ENCODE results near the gene LRCH1. TPM values are rescaled to one million over a fixed set of nuclear protein-coding genes. Genes with fewer than 3 reads are reported as not detected.

Gene LRCH1
- total RNA-seq, 1 donor from 2014 or later = 17.1 TPM

GRCh38 chr13:46556418-46556779, 3.4 kb downstream of the LRCH1 start:
- FAIRE-seq (no peak), DNase-seq (ENCODE audit: low spot score in 2 of 2) (no peak)

- DNase-seq (ENCODE audit: low spot score in 2 of 2) (no peak), FAIRE-seq (no peak)
Observed at GRCh38 chr13:46559272-46559805, 6.4 kb downstream of the LRCH1 start.

- DNase-seq (ENCODE audit: low spot score in 2 of 2) (no peak), FAIRE-seq (no peak)
Observed at GRCh38 chr13:46560778-46561177, 7.8 kb downstream of the LRCH1 start.

GRCh38 chr13:46561286-46561685, 8.3 kb downstream of the LRCH1 start:
- FAIRE-seq (no peak), DNase-seq (ENCODE audit: low spot score in 2 of 2) (no peak)

GRCh38 chr13:46561691-46562090, 8.7 kb downstream of the LRCH1 start:
- no peak for DNase-seq (ENCODE audit: low spot score in 2 of 2)
- FAIRE-seq = no peak

GRCh38 chr13:46562152-46562551, 9.2 kb downstream of the LRCH1 start:
- FAIRE-seq = no peak

GRCh38 chr13:46562581-46562980, 9.6 kb downstream of the LRCH1 start:
- DNase-seq (ENCODE audit: low spot score in 2 of 2) = no peak
- FAIRE-seq = no peak

More at GRCh38 chr13:46562152-46562551, 9.2 kb downstream of the LRCH1 start:
- no peak for DNase-seq (ENCODE audit: low spot score in 2 of 2)

GRCh38 chr13:46565808-46566750, 13.1 kb downstream of the LRCH1 start:
- DNase-seq (ENCODE audit: low spot score in 2 of 2) = no peak
- FAIRE-seq = no peak

- no peak for DNase-seq (ENCODE audit: low spot score in 2 of 2)
- no peak for FAIRE-seq
Observed at GRCh38 chr13:46567671-46568070, 14.7 kb downstream of the LRCH1 start.

GRCh38 chr13:46569456-46569855, 16.5 kb downstream of the LRCH1 start:
- DNase-seq (ENCODE audit: low spot score in 2 of 2) (no peak), FAIRE-seq (no peak)

GRCh38 chr13:46570273-46570672, 17.3 kb downstream of the LRCH1 start:
- FAIRE-seq (no peak), DNase-seq (ENCODE audit: low spot score in 2 of 2) (no peak)

GRCh38 chr13:46571189-46571908, 18.4 kb downstream of the LRCH1 start:
- no peak for DNase-seq (ENCODE audit: low spot score in 2 of 2)
- no peak for FAIRE-seq

- FAIRE-seq (no peak), DNase-seq (ENCODE audit: low spot score in 2 of 2) (no peak)
Observed at GRCh38 chr13:46571909-46572595, 19.1 kb downstream of the LRCH1 start.

GRCh38 chr13:46572752-46573431, 19.9 kb downstream of the LRCH1 start:
- no peak for FAIRE-seq
- DNase-seq (ENCODE audit: low spot score in 2 of 2) = no peak

GRCh38 chr13:46575301-46575771, 22.4 kb downstream of the LRCH1 start:
- DNase-seq (ENCODE audit: low spot score in 2 of 2) (no peak), FAIRE-seq (no peak)

- DNase-seq (ENCODE audit: low spot score in 2 of 2) (no peak), FAIRE-seq (no peak)
Observed at GRCh38 chr13:46575818-46576221, 22.9 kb downstream of the LRCH1 start.

GRCh38 chr13:46576762-46577161, 23.8 kb downstream of the LRCH1 start:
- DNase-seq (ENCODE audit: low spot score in 2 of 2) = no peak
- FAIRE-seq = no peak

- FAIRE-seq (no peak), DNase-seq (ENCODE audit: low spot score in 2 of 2) (no peak)
Observed at GRCh38 chr13:46577696-46578589, 25.0 kb downstream of the LRCH1 start.

GRCh38 chr13:46578590-46578975, 25.6 kb downstream of the LRCH1 start:
- DNase-seq (ENCODE audit: low spot score in 2 of 2) = no peak
- no peak for FAIRE-seq
